ENCODE data around the gene TRIM44.

DNA sequence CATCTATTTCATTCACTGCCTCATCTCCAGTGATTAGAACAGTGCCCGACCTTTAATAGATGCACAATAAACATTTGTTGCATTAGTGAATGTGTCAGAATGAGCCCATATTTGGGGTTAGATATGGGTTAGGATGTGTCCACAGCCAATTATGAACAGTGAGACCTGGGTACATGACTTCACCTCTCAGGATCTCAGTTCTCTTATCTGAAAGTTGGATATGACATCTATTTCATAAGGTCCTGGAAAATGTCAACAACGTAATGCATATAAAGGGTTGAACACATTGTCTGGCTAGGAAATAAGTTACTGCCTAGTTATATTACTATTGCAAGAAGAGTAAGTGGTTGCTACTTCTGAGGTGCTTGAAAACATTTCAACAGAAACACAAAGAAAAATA is 201.6 kb downstream of the TRIM44 start:
- TF ChIP-seq CTCF (IDR thresholded peaks at IDR 0.05) (no peak), POLR2A (IDR thresholded peaks at IDR 0.05) (no peak)
